Measurements from ENCODE around the gene IFT80. TPM values are rescaled to one million over a fixed set of nuclear protein-coding genes. Genes with fewer than 3 reads are reported as not detected.

IFT80 gene
- total RNA-seq, 2 experiments from 2014 or later: 16.1 to 18.2 TPM

GRCh38 chr3:160343132-160343531, 55.9 kb downstream of the IFT80 start:
- ATAC-seq (ENCODE audit: poor library complexity) (no peak), DNase-seq (peak in 3 of 14 experiments; percentile 8 to 22 (median 11))
- H3K27me3 Mint-ChIP-seq: no peaks in the 10 kb centered on the region
- no peaks in the 10 kb centered on the region for H3K9me3 Mint-ChIP-seq
- H3K36me3 Mint-ChIP-seq (ENCODE audit: low read depth): peaks cover 24% of the 10 kb centered on the region
- no peaks in the 10 kb centered on the region for H3K4me1 Mint-ChIP-seq (ENCODE audit: low read depth)
- Histone ChIP-seq H3K4me1 (ENCODE audit: insufficient read depth, low read length) (no peaks in the 10 kb centered on the region), H3K36me3 (ENCODE audit: insufficient read depth, low read length) (no peaks in the 10 kb centered on the region), H3K4me3 (ENCODE audit: low read length) (no peak overlapping the region), H3K27ac (ENCODE audit: low read depth in 1 of 2, low read length in 2 of 2) (no peak overlapping the region), H3K9me3 (ENCODE audit: control insufficient read depth in 1 of 2, insufficient read depth in 1 of 2, low read length in 2 of 2) (peaks cover 0 to 3% of the 10 kb centered on the region in 2 experiments), H3K27me3 (ENCODE audit: control insufficient read depth in 1 of 2, insufficient read depth in 2 of 2, low read length in 2 of 2) (no peaks in the 10 kb centered on the region)
- H3K4me3 Mint-ChIP-seq: no peak overlapping the region
- TF ChIP-seq CTCF (IDR thresholded peaks at IDR 0.05): no peak
- no peak overlapping the region for H3K27ac Mint-ChIP-seq
- ChIA-PET CTCF (no interaction called here), POLR2A (no interaction called here)
- intact Hi-C loops (cut with DNase I, micrococcal nuclease): no loop called here

- DNase-seq: no peak
- Histone ChIP-seq H3K9me3 (ENCODE audit: control insufficient read depth in 1 of 2, insufficient read depth in 1 of 2, low read length in 2 of 2) (peaks cover 0 to 5% of the 10 kb centered on the region in 2 experiments), H3K4me1 (ENCODE audit: insufficient read depth, low read length) (no peaks in the 10 kb centered on the region), H3K4me3 (ENCODE audit: low read length) (no peak overlapping the region), H3K27ac (ENCODE audit: low read depth in 1 of 2, low read length in 2 of 2) (no peak overlapping the region), H3K36me3 (ENCODE audit: insufficient read depth, low read length) (no peaks in the 10 kb centered on the region), H3K27me3 (ENCODE audit: control insufficient read depth in 1 of 2, insufficient read depth in 2 of 2, low read length in 2 of 2) (no peaks in the 10 kb centered on the region)
- CTCF ChIA-PET: no interaction called here
- Mint-ChIP-seq H3K36me3 (ENCODE audit: low read depth) (peaks cover 25% of the 10 kb centered on the region), H3K4me3 (no peak overlapping the region), H3K4me1 (ENCODE audit: low read depth) (no peaks in the 10 kb centered on the region), H3K27ac (no peak overlapping the region), H3K9me3 (peaks cover 2% of the 10 kb centered on the region), H3K27me3 (no peaks in the 10 kb centered on the region)
- no peak for TF ChIP-seq CTCF (IDR thresholded peaks at IDR 0.05)
- intact Hi-C loops (cut with DNase I, micrococcal nuclease): no loop called here
- POLR2A ChIA-PET: no interaction called here
- ATAC-seq (ENCODE audit: poor library complexity): no peak
Observed at GRCh38 chr3:160340351-160340750, 58.7 kb downstream of the IFT80 start.

GRCh38 chr3:160331127-160331937, 67.7 kb downstream of the IFT80 start:
- no peaks in the 10 kb centered on the region for H3K27me3 Mint-ChIP-seq

More at GRCh38 chr3:160331127-160331937, 67.7 kb downstream of the IFT80 start:
- Mint-ChIP-seq H3K36me3 (ENCODE audit: low read depth) (peaks cover 25% of the 10 kb centered on the region), H3K9me3 (no peaks in the 10 kb centered on the region), H3K4me3 (no peak overlapping the region), H3K4me1 (ENCODE audit: low read depth) (no peaks in the 10 kb centered on the region), H3K27ac (no peak overlapping the region)
- Histone ChIP-seq H3K27me3 (ENCODE audit: control insufficient read depth in 1 of 2, insufficient read depth in 2 of 2, low read length in 2 of 2) (no peaks in the 10 kb centered on the region), H3K36me3 (ENCODE audit: insufficient read depth, low read length) (no peaks in the 10 kb centered on the region), H3K4me1 (ENCODE audit: insufficient read depth, low read length) (no peaks in the 10 kb centered on the region), H3K4me3 (ENCODE audit: low read length) (no peak overlapping the region), H3K27ac (ENCODE audit: low read depth in 1 of 2, low read length in 2 of 2) (no peak overlapping the region), H3K9me3 (ENCODE audit: control insufficient read depth in 1 of 2, insufficient read depth in 1 of 2, low read length in 2 of 2) (no peaks in the 10 kb centered on the region)
- intact Hi-C loops (cut with DNase I, micrococcal nuclease): no loop called here
- DNase-seq: no peak
- TF ChIP-seq CTCF (IDR thresholded peaks at IDR 0.05): no peak
- no peak for ATAC-seq (ENCODE audit: poor library complexity)
- ChIA-PET CTCF (no interaction called here), POLR2A (no interaction called here)
